HG02763 (cell line): ENCODE measurements around the gene CARD6.
"Not testable (repeated sequence)": the region's sequence is repeated elsewhere in the genome, so short reads cannot be mapped to it uniquely, and the experiment has no call there.

Source experiments
- ATAC-seq: cut with Tn5 transposase; IDR thresholded peaks from one replicate; pipeline ENCODE4 v1.9.1; 2021; ENCODE audit warnings: mild to moderate bottlenecking, moderate library complexity; ENCODE audit not compliant: unreplicated experiment

Gene CARD6

DNA sequence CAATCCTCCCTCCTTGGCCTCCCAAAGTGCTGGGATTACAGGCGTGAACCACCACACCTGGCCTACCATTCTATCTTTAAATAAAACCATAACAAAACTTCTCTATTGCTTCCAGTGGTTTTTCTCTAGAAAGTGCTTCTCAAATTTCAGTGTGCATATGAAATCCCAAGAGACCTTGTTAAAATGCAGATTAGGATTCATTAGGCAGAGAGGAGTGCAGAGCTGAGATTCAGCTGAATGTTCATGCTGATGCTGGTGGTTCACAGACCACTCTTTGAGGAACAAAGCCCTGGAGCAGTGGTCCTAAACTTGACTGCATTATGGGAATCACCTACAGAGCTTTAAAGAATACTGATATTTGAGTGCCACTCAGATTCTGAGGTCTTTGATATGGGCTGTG is 28.2 kb downstream of the CARD6 start:
- no peak for ATAC-seq

DNA sequence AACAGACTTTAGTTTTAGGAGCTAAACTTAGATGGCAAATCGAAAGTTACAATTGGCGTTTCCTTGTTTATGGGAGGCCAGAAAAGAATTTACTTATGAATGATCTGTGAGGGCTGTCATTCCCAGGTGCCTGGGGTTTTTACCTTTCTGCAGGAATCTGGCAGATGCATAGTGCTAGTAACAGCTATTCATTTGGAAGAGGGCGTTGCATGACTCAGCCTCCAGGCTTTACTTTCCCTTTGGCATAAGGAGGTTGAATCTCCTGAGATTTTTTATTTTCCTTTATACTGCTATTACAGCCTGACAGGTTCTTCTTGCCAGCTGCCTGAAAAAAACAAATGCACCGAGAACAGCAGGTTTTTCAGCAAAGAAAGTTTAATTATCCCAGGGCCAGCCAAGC is 30.0 kb downstream of the CARD6 start:
- ATAC-seq: no peak

DNA sequence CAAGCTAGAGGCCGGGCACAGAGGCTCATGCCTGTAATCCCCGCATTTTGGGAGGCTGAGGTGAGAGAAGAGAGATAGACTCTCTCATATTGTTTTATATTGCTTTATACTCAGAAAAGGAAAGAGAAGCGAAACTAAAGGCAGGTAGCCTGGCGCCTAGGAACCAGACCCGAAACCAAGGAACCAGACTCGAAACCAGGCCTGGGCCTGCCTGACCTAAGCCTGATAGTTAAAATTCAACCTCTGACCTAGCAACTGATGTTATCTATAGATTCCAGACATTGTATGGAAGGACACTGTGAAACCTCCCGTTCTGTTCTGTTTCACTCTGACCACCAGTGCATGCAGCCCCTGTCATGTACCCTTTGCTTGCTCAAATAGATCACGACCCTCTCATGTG is 31.1 kb downstream of the CARD6 start:
- ATAC-seq: not testable (repeated sequence)

DNA sequence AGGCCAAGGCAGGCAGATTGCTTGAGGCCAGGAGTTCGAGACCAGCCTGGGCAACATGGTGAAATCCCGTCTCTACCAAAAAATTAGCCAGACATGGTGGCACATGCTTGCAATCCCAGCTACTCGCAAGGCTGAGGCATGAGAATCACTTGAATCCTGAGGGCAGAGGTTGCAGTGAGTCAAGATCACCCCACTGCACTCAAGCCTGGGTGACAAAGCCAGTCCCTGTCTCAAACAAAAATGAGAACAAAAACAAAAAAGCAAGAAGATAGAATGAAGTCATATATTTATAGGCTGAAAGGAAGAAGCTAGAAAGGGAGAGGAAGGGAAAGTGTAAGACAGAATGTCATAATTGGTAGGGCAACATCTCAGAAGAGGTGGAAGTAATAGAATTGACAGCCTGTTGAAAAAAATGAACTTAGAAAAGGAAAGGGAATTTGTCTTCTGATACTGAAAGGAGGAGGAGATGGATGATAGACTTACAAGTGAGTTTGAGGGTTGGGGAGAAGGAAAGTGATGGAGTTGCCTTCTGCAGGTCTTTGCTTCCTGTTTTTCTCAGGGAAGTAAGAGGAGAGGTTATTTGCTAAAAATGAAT is 32.2 kb downstream of the CARD6 start:
- ATAC-seq: no peak

DNA sequence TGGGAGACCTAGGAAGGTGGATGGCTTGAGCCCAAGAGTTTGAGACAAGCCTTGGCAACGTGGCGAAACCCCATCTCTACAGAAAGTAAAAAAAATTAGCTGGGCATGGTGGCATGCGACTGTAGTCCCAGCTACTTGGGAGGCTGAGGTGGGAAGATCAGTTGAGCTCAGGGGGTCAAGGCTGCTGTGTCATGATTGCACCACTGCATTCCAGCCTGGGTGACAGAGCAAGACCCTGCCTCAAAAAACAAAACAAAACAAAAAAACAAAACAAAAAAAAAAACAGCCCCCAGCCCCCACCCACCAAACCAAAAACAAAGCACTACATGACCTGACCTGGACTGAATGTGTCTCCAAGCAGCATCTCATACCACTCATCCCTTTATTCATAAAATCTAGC is 34.8 kb downstream of the CARD6 start:
- no peak for ATAC-seq

DNA sequence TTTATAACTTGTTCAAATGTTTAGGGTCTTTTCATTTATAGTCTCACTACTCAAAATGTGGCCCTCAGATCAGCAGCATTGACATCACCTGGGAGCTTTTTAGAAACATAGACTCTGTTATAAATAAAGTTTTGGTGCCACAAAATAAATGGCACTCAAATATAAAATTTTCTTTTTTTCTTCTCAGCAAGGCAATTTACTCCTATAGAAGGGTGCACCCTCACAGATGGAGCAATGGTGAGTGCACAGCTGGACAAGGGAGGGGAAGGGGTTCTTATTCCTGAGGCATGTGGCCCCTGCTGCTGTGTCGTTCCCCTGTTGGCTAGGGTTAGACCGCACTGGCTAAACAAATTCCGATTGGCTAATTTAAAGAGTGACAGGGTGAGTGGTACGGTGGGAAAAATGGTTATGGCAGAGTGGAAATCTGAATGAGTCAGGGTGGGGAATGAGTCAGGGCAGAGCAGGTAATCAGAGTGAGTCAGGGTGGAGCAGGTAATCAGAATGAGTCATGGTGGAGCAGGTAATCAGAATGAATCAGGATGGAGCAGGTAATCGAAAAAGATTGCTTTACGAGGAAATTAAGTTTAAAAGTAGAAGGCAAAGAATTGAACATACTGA is 36.3 kb downstream of the CARD6 start:
- ATAC-seq: no peak

DNA sequence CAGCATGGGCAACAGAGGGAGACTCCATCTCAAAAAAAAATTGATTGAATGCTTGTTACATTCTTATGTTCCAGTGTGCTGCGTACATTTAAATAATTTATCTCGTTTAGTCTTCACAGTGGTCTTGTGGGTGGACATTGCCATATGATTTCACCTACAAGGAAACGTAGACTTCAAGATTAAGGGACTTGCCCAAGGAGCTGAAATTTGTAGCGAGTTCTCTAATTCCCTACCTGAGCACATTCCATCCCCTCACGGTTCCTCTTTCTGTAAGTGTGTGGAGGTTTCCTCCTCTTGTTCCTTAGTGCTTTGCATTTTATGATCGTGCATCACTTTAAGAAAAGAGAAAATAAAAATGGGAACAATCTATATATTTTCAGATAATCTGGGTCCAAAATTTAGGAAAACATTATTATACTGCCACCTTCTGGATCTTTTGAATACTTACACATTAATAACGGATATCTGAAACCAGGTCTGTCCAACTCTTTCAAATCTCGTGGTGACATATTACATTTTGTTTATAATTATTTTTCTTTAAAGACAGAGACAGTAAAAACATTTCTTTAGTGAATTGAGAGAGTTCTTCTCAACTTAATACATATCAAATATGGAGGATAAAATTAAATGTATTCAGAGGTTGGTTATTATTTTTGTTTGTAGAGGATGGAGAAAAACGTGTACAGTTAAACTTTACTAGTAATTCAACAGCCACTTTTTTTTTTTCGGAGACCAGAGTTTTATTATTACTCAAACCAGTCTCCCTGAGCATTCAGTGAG is 38.2 kb downstream of the CARD6 start:
- no peak for ATAC-seq

DNA sequence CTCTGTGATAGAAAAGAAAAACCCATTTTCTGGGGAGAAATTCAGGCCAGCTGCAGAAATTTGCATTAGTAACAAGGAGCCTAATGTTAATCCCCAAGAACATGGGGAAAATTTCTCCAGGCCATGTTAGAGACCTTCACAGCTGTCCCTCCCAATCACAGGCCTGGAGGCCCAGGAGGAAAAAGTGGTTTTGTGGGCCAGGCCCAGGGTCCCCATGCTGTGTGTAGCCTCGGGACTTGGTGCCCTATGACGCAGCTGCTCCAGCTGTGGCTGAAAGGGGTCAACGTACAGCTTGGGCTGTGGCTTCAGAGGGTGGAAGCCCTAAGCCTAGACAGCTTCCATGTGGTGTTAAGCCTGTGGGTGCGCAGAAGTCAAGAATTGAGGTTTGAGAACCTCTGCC is 41.1 kb downstream of the CARD6 start:
- ATAC-seq: no peak

DNA sequence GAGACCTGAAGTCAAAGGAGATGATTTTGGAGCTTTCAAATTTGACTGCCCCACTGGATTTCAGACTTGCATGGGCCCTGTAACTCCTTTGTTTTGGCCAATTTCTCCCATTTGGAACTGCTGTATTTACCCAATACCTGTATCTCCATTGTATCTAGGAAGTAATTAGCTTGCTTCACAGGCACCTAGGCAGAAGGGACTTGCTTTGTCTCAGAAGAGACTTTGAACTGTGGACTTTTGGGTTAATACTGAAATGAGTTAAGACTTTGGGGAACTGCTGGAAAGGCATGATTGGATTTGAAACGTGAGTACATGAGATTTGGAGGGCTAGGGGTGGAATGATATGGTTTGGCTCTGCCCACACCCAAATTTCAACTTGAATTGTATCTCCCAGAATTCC is 41.9 kb downstream of the CARD6 start:
- not testable (repeated sequence) for ATAC-seq

DNA sequence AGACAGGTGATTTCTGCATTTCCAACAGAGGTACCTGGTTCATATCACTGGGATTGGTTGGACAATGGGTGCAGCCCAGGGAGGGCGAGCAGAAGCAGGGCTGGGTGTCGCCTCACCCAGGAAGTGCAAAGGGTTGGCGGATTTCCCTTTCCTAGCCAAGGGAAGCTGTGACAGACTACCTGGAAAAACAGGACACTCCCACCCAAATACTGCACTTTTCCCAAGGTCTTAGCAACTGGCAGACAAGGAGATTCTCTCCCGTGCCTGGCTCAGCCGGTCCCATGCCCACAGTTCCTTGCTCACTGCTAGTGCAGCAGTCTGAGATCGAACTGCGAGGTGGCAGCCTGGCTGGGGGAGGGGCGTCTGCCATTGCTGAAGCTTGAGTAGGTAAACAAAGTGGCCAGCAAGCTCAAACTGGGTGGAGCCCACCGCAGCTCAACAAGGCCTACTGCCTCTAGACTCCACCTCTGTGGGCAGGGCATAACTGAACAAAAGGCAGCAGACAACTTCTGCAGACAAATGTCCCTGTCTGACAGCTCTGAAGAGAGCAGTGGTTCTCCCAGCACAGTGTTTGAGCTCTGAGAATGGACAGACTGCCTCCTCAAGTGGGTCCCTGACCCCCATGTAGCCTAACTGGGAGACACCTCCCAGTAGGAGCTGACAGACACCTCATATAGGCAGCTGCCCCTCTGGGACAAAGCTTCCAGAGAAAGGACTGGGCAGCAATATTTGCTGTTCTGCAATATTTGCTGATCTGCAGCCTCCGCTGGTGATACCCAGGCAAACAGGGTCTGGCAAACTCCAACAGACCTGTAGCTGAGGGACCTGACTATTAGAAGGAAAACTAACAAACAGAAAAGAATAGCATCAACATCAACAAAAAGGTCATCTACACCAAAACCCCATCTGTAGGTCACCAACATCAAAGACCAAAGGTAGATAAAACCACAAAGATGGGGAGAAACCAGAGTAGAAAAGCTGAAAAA is 54.6 kb downstream of the CARD6 start:
- not testable (repeated sequence) for ATAC-seq

DNA sequence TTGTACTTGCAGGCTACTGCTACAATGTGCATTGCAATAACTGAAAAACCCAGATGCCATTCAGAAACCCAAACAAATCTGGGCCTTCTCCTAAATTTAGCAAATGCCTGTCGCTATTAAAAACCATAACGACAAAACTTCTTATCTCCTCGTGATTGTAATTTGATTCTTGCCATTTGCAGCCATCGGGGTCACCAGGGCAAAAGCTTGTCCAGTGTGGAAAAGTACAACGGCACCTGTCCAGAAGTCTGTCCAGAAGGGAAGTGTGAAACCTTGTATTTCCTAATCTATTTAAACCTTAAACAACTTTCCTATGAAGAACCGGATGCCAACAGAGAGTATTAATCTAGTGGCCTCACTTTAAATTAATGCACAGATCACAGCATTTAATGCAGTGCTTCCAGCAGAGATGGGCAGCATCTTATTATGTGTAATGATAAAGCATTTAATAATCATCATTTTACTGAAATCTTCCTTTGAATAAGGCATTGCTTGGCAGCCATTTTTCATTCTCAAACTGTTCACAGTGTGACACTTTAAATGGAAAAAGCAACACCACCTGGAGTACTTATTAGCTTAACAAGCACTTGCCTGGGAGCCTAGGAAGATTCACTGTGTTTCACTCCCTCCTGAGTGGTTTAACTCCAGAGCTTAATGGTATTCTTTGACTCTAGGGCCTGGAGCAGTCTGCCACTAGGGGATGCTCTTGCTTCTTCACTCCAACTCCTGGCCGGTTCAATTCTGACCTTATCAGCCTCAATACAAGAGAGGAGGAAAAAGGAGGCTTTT is 63.2 kb downstream of the CARD6 start:
- peak; percentile 90 for ATAC-seq

DNA sequence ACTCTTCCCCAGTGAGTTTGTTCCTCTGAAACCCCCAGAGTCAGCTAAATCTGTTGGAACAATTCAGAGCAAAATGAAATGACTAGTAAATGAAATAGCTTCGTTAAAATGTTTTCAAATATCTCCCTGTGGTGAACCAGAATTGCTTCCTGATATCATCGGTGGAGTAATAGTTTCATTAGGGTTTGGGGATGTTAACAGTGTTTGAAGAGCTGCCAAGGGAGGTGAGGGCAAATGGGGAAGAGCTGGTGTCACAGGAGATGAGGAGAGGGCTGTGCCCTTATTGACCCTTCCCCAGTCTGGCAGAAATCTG is 63.8 kb downstream of the CARD6 start:
- ATAC-seq: no peak

DNA sequence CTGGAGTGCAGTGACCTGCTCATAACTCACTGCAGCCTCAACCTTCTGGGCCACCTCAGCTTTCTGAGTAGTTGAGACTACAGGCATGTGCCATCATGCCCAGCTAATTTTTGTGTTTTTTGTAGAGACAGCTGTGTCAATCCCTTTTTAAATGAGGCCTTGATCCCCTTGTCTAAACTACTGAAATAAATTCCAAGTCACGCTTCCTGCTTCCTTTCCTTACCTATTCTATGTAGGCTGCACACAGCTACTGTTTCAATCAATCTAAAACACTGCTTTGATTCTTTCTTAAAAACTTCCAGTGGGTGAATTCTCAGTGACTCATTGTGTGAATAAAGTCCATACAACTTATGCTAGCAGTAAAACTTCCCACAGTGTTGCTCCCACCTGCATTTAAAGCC is 65.2 kb downstream of the CARD6 start:
- no peak for ATAC-seq

DNA sequence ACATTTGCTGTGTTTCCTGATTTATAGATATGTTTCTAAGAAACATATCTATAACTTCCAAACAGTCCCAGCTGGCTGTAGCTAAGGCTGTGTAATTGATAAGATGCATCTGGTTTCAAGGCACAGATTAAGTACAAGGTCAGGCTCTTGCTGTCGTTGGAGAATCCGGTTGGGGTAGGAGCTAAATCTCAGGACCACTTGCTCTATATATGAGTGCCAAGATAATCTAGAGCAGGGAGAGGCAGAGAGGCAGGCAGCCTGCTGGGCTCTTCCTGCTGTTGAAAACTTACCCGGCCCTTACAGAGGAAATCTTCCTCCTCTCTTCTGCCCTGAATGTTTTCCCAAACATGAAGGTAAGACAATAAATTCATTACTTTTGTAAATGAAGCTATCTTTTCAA is 68.1 kb downstream of the CARD6 start, which contains the start of gene C7:
Gene C7 (plus strand): TSS at position 234 of the 400 bp plus-strand sequence. CDS start 114 bp downstream, at position 348.
- no peak for ATAC-seq

DNA sequence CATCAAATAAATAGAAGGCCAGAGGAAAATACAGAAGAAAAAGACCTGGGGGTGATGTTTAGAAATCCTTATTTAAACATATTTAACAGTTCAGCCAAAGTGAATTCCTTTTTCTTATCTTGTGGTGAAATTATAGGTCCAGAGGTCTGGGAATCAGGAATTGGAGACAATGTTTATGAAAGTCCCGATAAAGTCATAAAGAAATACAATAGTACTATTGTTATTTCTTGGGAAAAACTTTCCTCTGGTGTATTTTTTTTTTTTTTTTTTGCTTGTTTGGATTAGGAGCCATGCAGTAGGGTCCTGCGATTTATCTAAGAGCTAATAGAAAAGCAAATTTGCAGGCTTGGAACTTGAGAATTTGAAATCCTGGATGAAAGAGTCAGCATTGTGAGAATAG is 68.6 kb downstream of the CARD6 start:
- no peak for ATAC-seq
